Measurements from ENCODE around the gene TRERF1. TPM values are rescaled to one million over a fixed set of nuclear protein-coding genes. Genes with fewer than 3 reads are reported as not detected.
A peak's percentile ranks its signal among the peaks of the same experiment; 100 is the strongest.

Gene TRERF1
- total and polyA plus RNA-seq, 12 donors: 4.7 to 16.6 (median 8.0) TPM

- Histone ChIP-seq H3K4me1 (replicated peaks in 1 of 2) (peaks cover 8 to 13% of the 10 kb centered on the region in 2 donors), H3K4me3 (no peak overlapping the region), H3K27me3 (no peaks in the 10 kb centered on the region), H3K36me3 (replicated peaks in 1 of 2) (no peaks in the 10 kb centered on the region), H3K27ac (peak overlapping the region in 2 of 5 donors; percentile 31 to 47), H3K9me3 (replicated peaks in 1 of 3) (no peaks in the 10 kb centered on the region)
- intact Hi-C loops (cut with DNase I): no loop called here
- WGBS, 4 donors: 30 to 41% (median 36%) methylated on average over 7 of the region's 7 CpGs
- DNase-seq: peak in 5 of 7 donors; percentile 38 to 66 (median 62)
- TF ChIP-seq POLR2A (IDR thresholded peaks at IDR 0.05): no peak
- TF ChIP-seq CTCF (IDR thresholded peaks at IDR 0.05): peak in 5 of 6 experiments; percentile 17 to 35 (median 29)
Measured at GRCh38 chr6:42338744-42339222, 112.9 kb downstream of the TRERF1 start.

GRCh38 chr6:42337985-42338743, 113.6 kb downstream of the TRERF1 start:
- no peak for TF ChIP-seq CTCF (IDR thresholded peaks at IDR 0.05)
- no peak for TF ChIP-seq POLR2A (IDR thresholded peaks at IDR 0.05)
- Histone ChIP-seq H3K4me3 (no peak overlapping the region), H3K27me3 (no peaks in the 10 kb centered on the region), H3K27ac (peak overlapping the region in 2 of 5 donors; percentile 31 to 47), H3K9me3 (replicated peaks in 1 of 3) (no peaks in the 10 kb centered on the region), H3K36me3 (replicated peaks in 1 of 2) (no peaks in the 10 kb centered on the region), H3K4me1 (replicated peaks in 1 of 2) (peaks cover 8 to 13% of the 10 kb centered on the region in 2 donors)
- DNase-seq: no peak
- intact Hi-C loops (cut with DNase I): no loop called here
- WGBS, 4 donors: 78 to 88% (median 82%) methylated on average over 11 of the region's 11 CpGs

- H3K4me1 ChIP-seq (replicated peaks in 1 of 2): peaks cover 8 to 13% of the 10 kb centered on the region in 2 donors
- no peaks in the 10 kb centered on the region for H3K27me3 ChIP-seq
- no peak overlapping the region for H3K27ac ChIP-seq
- TF ChIP-seq POLR2A (IDR thresholded peaks at IDR 0.05): no peak
- no peak for TF ChIP-seq CTCF (IDR thresholded peaks at IDR 0.05)
- WGBS, 4 donors: 90 to 100% (median 94%) methylated on average over 4 to 5 of the region's 5 CpGs
- no peaks in the 10 kb centered on the region for H3K36me3 ChIP-seq (replicated peaks in 1 of 2)
- H3K4me3 ChIP-seq: no peak overlapping the region
- no peak for DNase-seq
- H3K9me3 ChIP-seq (replicated peaks in 1 of 3): no peaks in the 10 kb centered on the region
- intact Hi-C loops (cut with DNase I): no loop called here
Measured at GRCh38 chr6:42336431-42336830, 115.3 kb downstream of the TRERF1 start.

GRCh38 chr6:42335896-42336295, 115.8 kb downstream of the TRERF1 start:
- Histone ChIP-seq H3K9me3 (replicated peaks in 1 of 3) (no peaks in the 10 kb centered on the region), H3K4me3 (no peak overlapping the region), H3K36me3 (replicated peaks in 1 of 2) (no peaks in the 10 kb centered on the region), H3K4me1 (replicated peaks in 1 of 2) (peaks cover 8 to 13% of the 10 kb centered on the region in 2 donors), H3K27me3 (no peaks in the 10 kb centered on the region), H3K27ac (no peak overlapping the region)
- 93 to 100% (median 96%) methylated on average over 5 of the region's 5 CpGs for WGBS, 4 donors
- TF ChIP-seq CTCF (IDR thresholded peaks at IDR 0.05): no peak
- TF ChIP-seq POLR2A (IDR thresholded peaks at IDR 0.05): no peak
- intact Hi-C loops (cut with DNase I): no loop called here
- no peak for DNase-seq
